GM18505 (cell line): Measurements from ENCODE around the gene BMERB1.
"Not testable (repeated sequence)": the region's sequence is repeated elsewhere in the genome, so short reads cannot be mapped to it uniquely, and the experiment has no call there.

ENCODE experiments used
- ATAC-seq: cut with Tn5 transposase; IDR thresholded peaks from one replicate; pipeline ENCODE4 v1.9.1; 2021; ENCODE audit not compliant: unreplicated experiment
- POLR2A ChIP-seq: IDR thresholded peaks from 4 replicates; pipeline ENCODE4 v1.6.1; 2011; ENCODE audit warnings: borderline replicate concordance; ENCODE audit not compliant: insufficient read depth, insufficient read length; ENCODE audit errors: extremely low read depth

Gene BMERB1

GRCh38 chr16:15542261-15542660, 107.9 kb downstream of the BMERB1 start:
- TF ChIP-seq POLR2A = no peak
- ATAC-seq = no peak

DNA sequence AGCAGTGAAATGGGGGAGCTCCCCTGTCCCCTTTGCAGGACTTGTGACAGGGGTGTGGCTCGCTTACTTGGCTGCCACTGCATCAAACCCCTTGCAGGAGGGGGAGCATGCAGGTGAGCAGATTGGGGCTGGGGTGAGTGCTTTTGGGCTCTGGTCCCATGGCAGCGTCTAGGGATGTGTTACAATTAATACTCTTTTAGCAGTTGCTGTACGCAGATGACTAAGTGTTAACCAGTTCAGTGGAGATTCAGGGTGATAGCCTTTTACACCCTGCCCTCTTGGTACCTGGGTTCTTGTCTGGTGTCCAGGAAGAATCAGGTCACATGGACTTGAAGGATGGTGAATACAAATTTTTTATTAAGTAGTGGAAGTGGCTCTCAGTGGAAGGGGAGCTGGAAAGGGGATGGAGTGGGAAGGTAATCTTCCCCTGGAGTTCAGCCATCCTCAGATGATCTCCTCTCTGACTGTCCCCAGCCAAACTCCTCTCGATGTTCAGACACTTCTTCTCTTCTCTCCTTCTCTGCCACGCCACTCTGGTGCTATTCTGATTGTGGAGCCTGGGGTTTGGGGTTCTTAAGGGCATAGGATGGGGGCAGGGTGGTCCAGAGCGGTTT, 108.5 kb downstream of the BMERB1 start:
- ATAC-seq = no peak
- no peak for TF ChIP-seq POLR2A

DNA sequence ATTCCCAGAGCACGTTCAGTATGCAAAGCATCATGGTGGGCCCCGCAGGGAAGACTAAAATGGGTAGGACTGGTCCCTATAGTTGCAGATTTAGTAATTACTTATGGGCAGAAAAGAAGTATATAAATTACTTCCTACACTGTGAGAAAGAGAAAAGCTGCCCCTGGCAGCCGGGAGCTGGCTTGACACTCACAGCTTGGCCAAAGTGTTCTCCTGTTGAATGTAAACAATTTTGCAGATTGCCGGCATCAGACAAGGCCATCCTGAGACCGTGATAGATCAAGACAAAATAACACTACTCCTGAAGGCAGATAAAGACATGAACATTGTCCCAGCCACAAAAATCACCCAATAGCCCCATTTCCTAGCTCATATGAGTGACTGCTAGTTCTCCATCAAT, 110.0 kb downstream of the BMERB1 start:
- no peak for TF ChIP-seq POLR2A
- no peak for ATAC-seq

DNA sequence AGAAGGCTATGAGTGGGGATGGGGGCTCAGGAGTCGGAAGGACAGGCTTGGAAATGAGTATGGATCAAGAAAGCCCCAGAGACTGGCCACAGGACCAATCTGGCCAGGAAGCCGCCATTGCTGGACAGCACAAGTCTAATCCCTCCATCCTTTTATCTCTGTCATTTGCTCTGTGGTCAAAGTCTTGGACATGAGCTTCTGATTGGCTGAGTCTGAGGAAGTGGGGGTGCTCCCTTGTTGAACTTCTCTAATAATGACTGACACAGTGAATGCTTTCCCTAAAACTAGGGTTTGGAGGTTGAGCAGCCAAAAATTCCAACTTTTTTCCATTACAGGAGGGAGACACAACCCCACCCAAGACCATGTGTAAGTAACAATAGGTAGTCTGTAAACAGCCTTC, 111.2 kb downstream of the BMERB1 start:
- no peak for TF ChIP-seq POLR2A
- no peak for ATAC-seq

DNA sequence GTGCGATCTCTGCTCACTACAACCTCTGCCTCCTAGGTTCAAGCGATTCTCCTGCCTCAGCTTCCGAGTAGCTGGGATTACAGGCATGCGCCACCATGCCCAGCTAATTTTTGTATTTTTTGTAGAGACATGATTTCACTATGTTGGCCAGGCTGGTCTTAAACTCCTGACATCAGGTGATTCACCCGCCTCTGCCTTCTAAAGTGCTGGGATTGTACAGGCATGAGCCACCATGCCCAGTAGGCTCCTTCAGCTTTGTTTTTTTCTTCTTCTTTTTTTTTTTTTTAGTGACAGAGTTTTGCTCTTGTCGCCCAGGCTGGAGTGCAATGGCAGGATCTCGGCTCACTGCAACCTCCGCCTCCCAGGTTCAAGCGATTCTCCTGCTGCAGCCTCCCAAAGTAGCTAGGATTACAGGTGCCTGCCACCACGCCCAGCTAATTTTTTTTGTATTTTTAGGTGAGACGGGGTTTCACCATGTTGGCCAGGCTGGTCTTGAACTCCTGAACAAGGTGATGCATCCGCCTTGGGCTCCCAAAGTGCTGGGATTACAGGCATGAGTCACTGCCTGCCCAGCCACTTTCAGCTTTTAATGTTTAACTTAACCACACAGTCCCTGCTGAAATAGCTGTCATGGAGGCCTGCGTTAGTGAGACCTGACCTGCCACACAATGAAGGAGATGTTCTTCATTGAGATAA, 112.8 kb downstream of the BMERB1 start:
- ATAC-seq = not testable (repeated sequence)

- TF ChIP-seq POLR2A = no peak
- no peak for ATAC-seq
These were observed 113.3 kb downstream of the BMERB1 start for GRCh38 chr16:15547768-15548096.

DNA sequence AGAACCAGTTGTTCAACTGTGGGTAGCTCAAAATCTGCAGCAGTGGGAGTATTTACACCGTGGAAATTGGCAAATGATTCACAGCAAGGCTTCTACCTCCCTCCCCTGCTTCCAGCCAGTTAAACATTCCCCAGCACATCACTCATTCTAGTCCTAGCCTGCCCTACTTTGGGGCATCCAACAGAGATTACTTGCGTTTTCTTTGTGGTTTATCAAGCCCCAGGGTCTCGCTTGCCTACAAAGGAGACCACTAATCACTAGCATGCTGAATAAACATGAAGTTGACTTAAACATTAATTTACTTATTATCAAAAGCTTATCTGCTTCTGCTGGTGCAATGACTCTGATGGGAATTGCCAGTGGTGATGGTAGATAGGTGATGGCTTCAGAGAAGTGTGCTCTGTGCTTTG, 114.1 kb downstream of the BMERB1 start:
- no peak for TF ChIP-seq POLR2A
- ATAC-seq = no peak

GRCh38 chr16:15552507-15552906, 118.1 kb downstream of the BMERB1 start:
- no peak for TF ChIP-seq POLR2A
- no peak for ATAC-seq

GRCh38 chr16:15553313-15554088, 119.1 kb downstream of the BMERB1 start:
- no peak for ATAC-seq
- TF ChIP-seq POLR2A = no peak

- no peak for ATAC-seq
- TF ChIP-seq POLR2A = no peak
These were observed 121.7 kb downstream of the BMERB1 start for GRCh38 chr16:15556130-15556529.

DNA sequence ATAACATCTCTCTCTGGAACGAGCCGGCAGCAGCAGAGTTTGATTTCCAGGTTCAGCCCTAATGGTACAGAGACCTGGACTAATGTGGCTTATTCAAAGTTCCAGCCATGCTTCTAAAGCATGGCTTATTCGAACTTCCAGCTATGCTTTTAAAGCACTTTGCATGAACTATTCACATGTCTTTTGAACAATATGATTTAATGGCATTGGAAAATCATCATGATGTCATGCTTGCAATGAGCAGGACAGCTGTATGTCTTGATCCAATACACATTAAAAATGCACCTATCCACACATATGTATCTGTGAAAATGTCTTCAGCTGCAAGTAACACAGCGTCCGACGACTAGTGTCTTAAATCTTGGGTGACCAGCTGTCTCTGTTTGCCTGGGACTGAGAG, 122.9 kb downstream of the BMERB1 start:
- TF ChIP-seq POLR2A = no peak
- ATAC-seq = no peak

GRCh38 chr16:15559176-15559575, 124.8 kb downstream of the BMERB1 start:
- no peak for ATAC-seq
- no peak for TF ChIP-seq POLR2A

DNA sequence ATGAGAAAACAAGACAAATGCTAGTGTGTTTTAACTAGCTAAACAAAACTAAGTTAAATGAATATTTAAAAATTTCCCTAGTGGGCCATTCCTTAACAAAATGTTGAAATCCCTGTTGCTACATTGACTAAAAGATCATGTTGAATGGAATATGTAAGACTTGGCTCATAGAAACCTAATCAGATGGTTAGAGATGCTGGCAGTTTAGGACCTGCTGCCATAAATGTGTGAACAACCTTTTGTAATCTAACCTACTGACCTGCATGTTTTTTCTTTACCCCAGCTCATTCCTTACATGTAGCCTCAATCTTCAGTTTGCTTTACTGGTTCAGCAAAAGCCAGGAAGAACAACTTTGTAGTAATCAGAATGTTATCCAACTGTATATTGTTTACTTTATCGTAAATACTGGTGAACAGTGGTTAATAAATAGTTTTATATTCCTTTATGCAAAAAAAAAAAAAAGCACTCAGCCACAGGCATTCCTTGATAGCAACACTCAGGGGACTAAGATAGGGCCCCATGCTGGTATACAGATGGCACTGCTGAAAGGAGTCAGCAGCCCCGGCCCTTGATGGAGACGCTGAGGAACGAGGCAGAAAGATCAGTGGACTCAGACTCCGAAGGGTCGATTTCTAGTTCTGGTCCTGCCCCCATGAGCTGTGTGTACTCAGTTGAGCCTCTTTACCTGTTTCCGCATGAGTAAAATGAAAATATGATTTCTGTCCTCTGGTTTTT, 130.4 kb downstream of the BMERB1 start:
- TF ChIP-seq POLR2A = no peak
- ATAC-seq = no peak
